Astrocyte (in vitro differentiated cells and primary cell): ENCODE data around the gene STX11. TPM values are rescaled to one million over a fixed set of nuclear protein-coding genes. Genes with fewer than 3 reads are reported as not detected.

Experiments
- DNase-seq: peaks from one replicate; pipeline ENCODE4 v3.0.0-alpha.2; 2010; ENCODE audit warnings: low read depth
- FAIRE-seq: peaks from 2 replicates; lab custom pipeline; 2011; peaks lifted over from hg19 to GRCh38; lab: Jason Lieb, UNC
- H2AFZ ChIP-seq: 2 replicates; pipeline ENCODE4 v1.6.0; 2012; ENCODE audit warnings: low read depth, low read length, inconsistent platforms
- H3K27ac ChIP-seq: 2 replicates; pipeline ENCODE4 v1.5.1; 2011; ENCODE audit warnings: low read depth, low read length, inconsistent platforms
- H3K27me3 ChIP-seq: 2 replicates; pipeline ENCODE4 v1.6.0; 2011; ENCODE audit warnings: low read length, inconsistent platforms; ENCODE audit not compliant: insufficient read depth
- H3K36me3 ChIP-seq: 2 replicates; pipeline ENCODE4 v1.5.1; 2011; ENCODE audit warnings: low read length, inconsistent platforms; ENCODE audit not compliant: insufficient read depth
- H3K4me1 ChIP-seq: 2 replicates; pipeline ENCODE4 v1.5.1; 2011; ENCODE audit warnings: low read length, inconsistent platforms; ENCODE audit not compliant: insufficient read depth
- H3K4me2 ChIP-seq: 2 replicates; pipeline ENCODE4 v1.6.0; 2012; ENCODE audit warnings: low read length, inconsistent platforms
- H3K4me3 ChIP-seq: 2 replicates; pipeline ENCODE4 v1.5.1; 2011; ENCODE audit warnings: low read depth, mild to moderate bottlenecking, low read length, inconsistent platforms; ENCODE audit not compliant: insufficient read depth
- H3K79me2 ChIP-seq: 2 replicates; pipeline ENCODE4 v1.6.0; 2012; ENCODE audit warnings: mild to moderate bottlenecking, low read length, inconsistent platforms; ENCODE audit not compliant: insufficient read depth
- H3K9ac ChIP-seq: 2 replicates; pipeline ENCODE4 v1.6.0; 2012; ENCODE audit warnings: mild to moderate bottlenecking, low read length, inconsistent platforms
- H3K9me3 ChIP-seq: 2 replicates; pipeline ENCODE4 v1.5.1; 2012; ENCODE audit warnings: low read depth, mild to moderate bottlenecking, low read length, inconsistent platforms; ENCODE audit not compliant: insufficient read depth
- H4K20me1 ChIP-seq: 2 replicates; pipeline ENCODE4 v1.6.0; 2012; ENCODE audit warnings: low read length, inconsistent platforms; ENCODE audit not compliant: insufficient read depth
- H3K27ac Mint-ChIP-seq: one replicate; pipeline ENCODE4 v1.8.0; 2021; ENCODE audit warnings: mild to moderate bottlenecking, mixed read lengths; ENCODE audit not compliant: unreplicated experiment
- H3K27me3 Mint-ChIP-seq: one replicate; pipeline ENCODE4 v1.8.0; 2021; ENCODE audit warnings: low read depth, mixed read lengths; ENCODE audit not compliant: unreplicated experiment
- H3K36me3 Mint-ChIP-seq: one replicate; pipeline ENCODE4 v1.8.0; 2021; ENCODE audit warnings: low read depth, mixed read lengths; ENCODE audit not compliant: unreplicated experiment
- H3K4me1 Mint-ChIP-seq: one replicate; pipeline ENCODE4 v1.8.0; 2021; ENCODE audit warnings: low read depth, mixed read lengths; ENCODE audit not compliant: unreplicated experiment
- H3K4me3 Mint-ChIP-seq: one replicate; pipeline ENCODE4 v1.8.0; 2021; ENCODE audit warnings: mild to moderate bottlenecking, moderate library complexity, mixed read lengths; ENCODE audit not compliant: unreplicated experiment
- H3K9me3 Mint-ChIP-seq: one replicate; pipeline ENCODE4 v1.8.0; 2021; ENCODE audit warnings: mild to moderate bottlenecking, mixed read lengths; ENCODE audit not compliant: unreplicated experiment
- EZH2 ChIP-seq: IDR thresholded peaks from 2 replicates; pipeline ENCODE4 v1.6.1; 2012; ENCODE audit warnings: mild to moderate bottlenecking, low read length, inconsistent platforms; ENCODE audit not compliant: insufficient read depth
- total RNA-seq: library from RNA; stranded (reverse); gene quantifications from 2 replicates; pipeline ENCODE4 v1.2.1, GENCODE V29; 2021
- TF ChIP-seq, protein P1 (sequence below): IDR thresholded peaks from 2 replicates; pipeline ENCODE4 v1.5.1; 2011; ENCODE audit warnings: low read depth, mild to moderate bottlenecking, inconsistent platforms, low read length, moderate library complexity; ENCODE audit not compliant: insufficient read depth

STX11 gene
- total RNA-seq, 1 donor from 2014 or later: 2.0 TPM

DNA sequence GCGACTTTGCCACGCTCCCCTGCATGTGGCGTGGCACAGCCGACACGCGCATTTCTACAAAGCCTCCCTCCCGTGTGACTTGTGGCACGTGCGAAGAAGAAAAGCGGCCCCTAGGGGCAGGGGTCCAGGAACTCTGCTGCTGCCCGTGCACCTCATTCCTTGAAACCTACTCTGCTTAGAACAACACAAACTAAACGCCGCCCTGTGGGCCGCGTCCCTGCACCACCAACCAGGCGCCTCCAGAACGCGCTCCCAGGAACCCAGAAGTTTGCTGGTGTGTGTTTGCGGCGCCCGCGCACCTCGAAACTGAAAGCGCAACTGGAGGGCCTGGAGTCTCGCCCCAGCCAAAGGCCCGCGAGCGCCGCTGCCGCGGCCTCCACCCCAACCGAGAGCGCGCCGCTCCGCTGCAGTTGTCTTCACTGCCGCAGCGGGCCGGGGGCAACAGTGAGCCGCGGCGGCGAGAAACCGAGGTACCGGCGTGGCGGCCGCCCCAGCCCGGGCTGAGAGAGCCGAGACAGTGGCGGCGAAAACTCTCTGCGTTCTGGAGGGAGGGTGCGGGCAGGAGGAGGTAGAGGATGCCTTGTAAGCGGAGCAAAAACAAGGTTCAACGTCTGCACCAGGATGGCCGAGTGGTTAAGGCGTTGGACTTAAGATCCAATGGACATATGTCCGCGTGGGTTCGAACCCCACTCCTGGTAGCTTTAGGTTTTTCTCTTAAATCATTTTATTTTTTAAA, 65.8 kb downstream of the STX11 start:
- peak overlapping the region; percentile 100 for H2AFZ ChIP-seq
- Mint-ChIP-seq H3K4me3 (peak overlapping the region; percentile 81), H3K27ac (peak overlapping the region; percentile 95), H3K27me3 (no peaks in the 10 kb centered on the region), H3K36me3 (no peaks in the 10 kb centered on the region), H3K4me1 (peaks cover 19% of the 10 kb centered on the region), H3K9me3 (no peaks in the 10 kb centered on the region)
- peak overlapping the region; percentile 78 for H3K4me3 ChIP-seq
- H3K4me2 ChIP-seq: peak overlapping the region; percentile 97
- no peaks in the 10 kb centered on the region for H3K27me3 ChIP-seq
- no peaks in the 10 kb centered on the region for H3K36me3 ChIP-seq
- peak; percentile 92 for DNase-seq
- no peaks in the 10 kb centered on the region for H4K20me1 ChIP-seq
- TF ChIP-seq, protein P1, sequence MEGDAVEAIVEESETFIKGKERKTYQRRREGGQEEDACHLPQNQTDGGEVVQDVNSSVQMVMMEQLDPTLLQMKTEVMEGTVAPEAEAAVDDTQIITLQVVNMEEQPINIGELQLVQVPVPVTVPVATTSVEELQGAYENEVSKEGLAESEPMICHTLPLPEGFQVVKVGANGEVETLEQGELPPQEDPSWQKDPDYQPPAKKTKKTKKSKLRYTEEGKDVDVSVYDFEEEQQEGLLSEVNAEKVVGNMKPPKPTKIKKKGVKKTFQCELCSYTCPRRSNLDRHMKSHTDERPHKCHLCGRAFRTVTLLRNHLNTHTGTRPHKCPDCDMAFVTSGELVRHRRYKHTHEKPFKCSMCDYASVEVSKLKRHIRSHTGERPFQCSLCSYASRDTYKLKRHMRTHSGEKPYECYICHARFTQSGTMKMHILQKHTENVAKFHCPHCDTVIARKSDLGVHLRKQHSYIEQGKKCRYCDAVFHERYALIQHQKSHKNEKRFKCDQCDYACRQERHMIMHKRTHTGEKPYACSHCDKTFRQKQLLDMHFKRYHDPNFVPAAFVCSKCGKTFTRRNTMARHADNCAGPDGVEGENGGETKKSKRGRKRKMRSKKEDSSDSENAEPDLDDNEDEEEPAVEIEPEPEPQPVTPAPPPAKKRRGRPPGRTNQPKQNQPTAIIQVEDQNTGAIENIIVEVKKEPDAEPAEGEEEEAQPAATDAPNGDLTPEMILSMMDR: peak; percentile 58
- no peak for TF ChIP-seq EZH2
- peak overlapping the region; percentile 80 for H3K27ac ChIP-seq
- no peaks in the 10 kb centered on the region for H3K79me2 ChIP-seq
- H3K4me1 ChIP-seq: peaks cover 5% of the 10 kb centered on the region
- no peaks in the 10 kb centered on the region for H3K9me3 ChIP-seq
- FAIRE-seq: no peak
- peak overlapping the region; percentile 84 for H3K9ac ChIP-seq

DNA sequence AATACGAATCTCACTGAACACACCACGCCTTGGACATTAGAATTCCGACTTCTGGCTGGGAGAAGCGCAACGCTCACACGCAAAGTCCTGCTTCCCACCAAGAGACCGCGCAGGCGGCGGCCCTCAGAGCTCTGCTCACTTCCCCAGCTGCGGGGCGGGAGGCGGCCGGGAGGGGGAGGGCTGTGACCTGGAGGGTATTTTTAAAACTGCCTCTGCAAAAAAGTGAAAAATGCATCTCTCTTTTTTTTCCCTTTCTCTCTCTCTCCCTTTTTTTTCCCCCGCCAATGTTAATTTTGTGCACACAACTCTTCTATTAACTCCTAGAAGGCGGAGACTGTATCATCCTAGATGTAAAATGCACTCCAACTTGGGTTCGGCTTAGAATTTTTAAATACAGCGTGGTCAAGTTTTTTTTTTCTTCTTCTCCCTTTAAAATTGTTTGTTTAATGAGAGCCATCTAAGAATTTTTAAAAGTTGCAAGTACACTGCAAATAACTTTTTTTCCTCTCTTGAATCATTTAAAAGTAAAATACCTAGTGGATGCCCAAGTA, 66.4 kb downstream of the STX11 start:
- FAIRE-seq: no peak
- peak overlapping the region; percentile 84 for H3K9ac ChIP-seq
- peaks cover 19% of the 10 kb centered on the region for H3K4me1 Mint-ChIP-seq

DNA sequence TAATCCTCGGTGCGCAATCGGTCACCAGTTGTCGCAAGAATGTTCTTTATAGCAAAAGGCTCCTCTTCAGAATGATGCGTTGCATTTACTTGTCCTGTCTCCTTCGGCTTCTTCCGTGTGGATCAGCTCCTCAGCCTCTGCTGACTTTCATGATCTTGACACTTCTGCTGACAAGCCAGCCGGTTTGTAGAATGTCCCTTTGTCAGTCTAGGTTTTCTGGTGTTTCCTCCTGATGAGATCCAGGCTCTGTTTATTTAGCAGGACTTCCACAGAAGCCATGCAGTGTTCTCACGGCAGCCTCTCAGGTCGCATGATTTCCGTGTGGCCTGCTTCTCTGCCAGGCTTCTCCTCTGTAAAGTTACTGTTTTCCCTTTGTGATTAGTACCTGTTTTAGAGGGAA, 66.9 kb downstream of the STX11 start:
- peak overlapping the region; percentile 81 for H3K4me3 Mint-ChIP-seq
- no peaks in the 10 kb centered on the region for H3K9me3 ChIP-seq
- no peaks in the 10 kb centered on the region for H3K27me3 ChIP-seq
- peaks cover 5% of the 10 kb centered on the region for H3K4me1 ChIP-seq
- H3K27me3 Mint-ChIP-seq: no peaks in the 10 kb centered on the region
- peak overlapping the region; percentile 97 for H3K4me2 ChIP-seq
- peak overlapping the region; percentile 95 for H3K27ac Mint-ChIP-seq
- no peak for FAIRE-seq
- no peaks in the 10 kb centered on the region for H4K20me1 ChIP-seq
- H3K4me3 ChIP-seq: peak overlapping the region; percentile 78
- no peaks in the 10 kb centered on the region for H3K36me3 ChIP-seq
- no peak overlapping the region for H3K27ac ChIP-seq
- no peak for DNase-seq
- H3K9ac ChIP-seq: peak overlapping the region; percentile 84
- TF ChIP-seq EZH2: no peak
- TF ChIP-seq, protein P1: no peak
- H3K9me3 Mint-ChIP-seq: no peaks in the 10 kb centered on the region
- H3K36me3 Mint-ChIP-seq: no peaks in the 10 kb centered on the region
- H3K79me2 ChIP-seq: no peaks in the 10 kb centered on the region
- H2AFZ ChIP-seq: peak overlapping the region; percentile 55
- H3K4me1 Mint-ChIP-seq: peaks cover 20% of the 10 kb centered on the region

More for the DNA sequence above, 66.4 kb downstream of the STX11 start:
- no peaks in the 10 kb centered on the region for H3K27me3 Mint-ChIP-seq
- H4K20me1 ChIP-seq: no peaks in the 10 kb centered on the region
- H3K4me3 ChIP-seq: peak overlapping the region; percentile 78
- H3K9me3 ChIP-seq: no peaks in the 10 kb centered on the region
- peak overlapping the region; percentile 95 for H3K27ac Mint-ChIP-seq
- H3K4me3 Mint-ChIP-seq: peak overlapping the region; percentile 81
- peaks cover 5% of the 10 kb centered on the region for H3K4me1 ChIP-seq
- no peaks in the 10 kb centered on the region for H3K27me3 ChIP-seq
- H3K9me3 Mint-ChIP-seq: no peaks in the 10 kb centered on the region
- no peaks in the 10 kb centered on the region for H3K79me2 ChIP-seq
- DNase-seq: no peak
- no peaks in the 10 kb centered on the region for H3K36me3 ChIP-seq
- H3K36me3 Mint-ChIP-seq: no peaks in the 10 kb centered on the region
- peak overlapping the region; percentile 55 for H2AFZ ChIP-seq
- peak overlapping the region; percentile 80 for H3K27ac ChIP-seq
- no peak for TF ChIP-seq EZH2
- H3K4me2 ChIP-seq: peak overlapping the region; percentile 97
